Neuronal stem cell (in vitro differentiated cells): ENCODE data around the gene TNFRSF13B.

Source experiments
- DNase-seq: peaks from one replicate; pipeline ENCODE4 v3.0.0-alpha.2; 2013; ENCODE audit warnings: low spot score
- H2AFZ ChIP-seq: one replicate; pipeline ENCODE4 v1.6.1; 2013; ENCODE audit warnings: mild to moderate bottlenecking, low read length, inconsistent platforms
- H2AK5ac ChIP-seq: 2 replicates; pipeline ENCODE4 v1.6.1; 2013; ENCODE audit warnings: low read depth, mild to moderate bottlenecking, inconsistent platforms, low read length, moderate library complexity, mixed read lengths
- H2BK120ac ChIP-seq: 2 replicates; pipeline ENCODE4 v1.6.1; 2013; ENCODE audit warnings: low read depth, mild to moderate bottlenecking, inconsistent platforms, low read length, moderate library complexity, mixed read lengths
- H2BK12ac ChIP-seq: one replicate; pipeline ENCODE4 v1.6.1; 2013; ENCODE audit warnings: low read length, inconsistent platforms
- H2BK15ac ChIP-seq: 2 replicates; pipeline ENCODE4 v1.6.1; 2013; ENCODE audit warnings: mild to moderate bottlenecking, low read length, inconsistent platforms, mixed read lengths
- H2BK5ac ChIP-seq: one replicate; pipeline ENCODE4 v1.6.1; 2013; ENCODE audit warnings: inconsistent platforms, mild to moderate bottlenecking, low read length, moderate library complexity
- H3K14ac ChIP-seq: one replicate; pipeline ENCODE4 v1.6.1; 2013; ENCODE audit warnings: low read length, inconsistent platforms
- H3K18ac ChIP-seq: 2 replicates; pipeline ENCODE4 v1.6.1; 2013; ENCODE audit warnings: low read length, inconsistent platforms
- H3K23ac ChIP-seq: 2 replicates; pipeline ENCODE4 v1.6.1; 2013; ENCODE audit warnings: low read depth, mild to moderate bottlenecking, mixed read lengths, low read length, inconsistent platforms; ENCODE audit not compliant: poor library complexity
- H3K27ac ChIP-seq: replicated peaks from 3 replicates; pipeline ENCODE4 v1.5.1; 2013; ENCODE audit warnings: low read length, inconsistent platforms
- H3K27me3 ChIP-seq, 3 experiments: 2 replicates each; pipeline ENCODE4 v1.6.1; 2013; ENCODE audit warnings: low read length in 3 of 3, mild to moderate bottlenecking in 2 of 3, inconsistent platforms in 1 of 3, low read depth in 1 of 3, mixed read lengths in 1 of 3, moderate library complexity in 1 of 3; ENCODE audit not compliant: control insufficient read depth in 3 of 3, insufficient read depth in 3 of 3
- H3K36me3 ChIP-seq, 2 donors: replicated peaks in 1 of 2; 2 replicates each; pipeline ENCODE4 v1.6.1; 2013; ENCODE audit warnings: low read length in 2 of 2; ENCODE audit not compliant: control insufficient read depth in 2 of 2, insufficient read depth in 2 of 2
- H3K4ac ChIP-seq: 2 replicates; pipeline ENCODE4 v1.6.1; 2013; ENCODE audit warnings: inconsistent platforms, mild to moderate bottlenecking, low read length, moderate library complexity
- H3K4me1 ChIP-seq, 2 donors: 1 replicate in 1 of 2; 2 replicates in 1 of 2; pipeline ENCODE4 v1.6.1; 2013; ENCODE audit warnings: low read length in 2 of 2, low read depth in 1 of 2; ENCODE audit not compliant: control insufficient read depth in 2 of 2, insufficient read depth in 1 of 2
- H3K4me2 ChIP-seq: one replicate; pipeline ENCODE4 v1.6.1; 2013; ENCODE audit warnings: mild to moderate bottlenecking, low read length, inconsistent platforms; ENCODE audit not compliant: insufficient read depth, poor library complexity, severe bottlenecking
- H3K4me3 ChIP-seq, 2 donors: 2 replicates each; pipeline ENCODE4 v1.5.1; 2013; ENCODE audit warnings: low read length in 2 of 2, mild to moderate bottlenecking in 2 of 2, inconsistent platforms in 1 of 2, moderate library complexity in 1 of 2
- H3K79me1 ChIP-seq: one replicate; pipeline ENCODE4 v1.6.1; 2013; ENCODE audit warnings: low read depth, mild to moderate bottlenecking, inconsistent platforms, low read length, moderate library complexity
- H3K9ac ChIP-seq: one replicate; pipeline ENCODE4 v1.6.1; 2013; ENCODE audit warnings: mild to moderate bottlenecking, low read depth, low read length, inconsistent platforms; ENCODE audit not compliant: poor library complexity
- H3K9me3 ChIP-seq, 2 donors: replicated peaks in 1 of 2; 2 replicates each; pipeline versions ENCODE3 to v1.6.1; 2013; ENCODE audit warnings: low read length in 2 of 2, mild to moderate bottlenecking in 2 of 2, inconsistent platforms in 1 of 2, low read depth in 1 of 2, mixed read lengths in 1 of 2, moderate library complexity in 1 of 2; ENCODE audit not compliant: control insufficient read depth in 2 of 2, insufficient read depth in 1 of 2
- H4K8ac ChIP-seq: one replicate; pipeline ENCODE4 v1.6.1; 2013; ENCODE audit warnings: low read depth, mild to moderate bottlenecking, inconsistent platforms, low read length, moderate library complexity
- H4K91ac ChIP-seq: one replicate; pipeline ENCODE4 v1.6.1; 2013; ENCODE audit warnings: low read length, low read depth, mild to moderate bottlenecking, inconsistent platforms; ENCODE audit not compliant: poor library complexity
- WGBS, 2 donors: extraction: QIAGEN DNeasy Blood & Tissue Kit; methylation state at CpG; one replicate each; pipeline ENCODE4 v1.1.7; 2013; ENCODE audit warnings: missing lambda C conversion rate in 2 of 2, mixed read lengths in 1 of 2; ENCODE audit not compliant: insufficient read length in 2 of 2, insufficient replicate concordance in 1 of 2; ENCODE audit errors: extremely low coverage in 2 of 2; 5-methylcytosine and 5-hydroxymethylcytosine counted together

TNFRSF13B gene

GRCh38 chr17:16952401-16952800 is 19.5 kb downstream of the TNFRSF13B start:
- WGBS, 2 donors, result no CpG with 5 or more reads among the region's 8 CpGs
- Histone ChIP-seq H3K14ac (no peak overlapping the region), H2BK5ac (no peak overlapping the region), H4K8ac (no peak overlapping the region), H3K18ac (peak overlapping the region; percentile 59), H2AK5ac (peak overlapping the region; percentile 72), H3K4me3 (no peak overlapping the region), H3K27me3 (no peaks in the 10 kb centered on the region), H3K23ac (no peak overlapping the region), H3K9ac (no peak overlapping the region), H2BK15ac (no peak overlapping the region), H2AFZ (no peak overlapping the region), H3K4me1 (no peaks in the 10 kb centered on the region), H3K9me3 (peaks cover 0 to 12% of the 10 kb centered on the region in 2 donors), H3K4me2 (no peak overlapping the region), H4K91ac (no peak overlapping the region), H2BK120ac (no peak overlapping the region), H3K79me1 (peaks cover 2% of the 10 kb centered on the region), H2BK12ac (no peak overlapping the region), H3K27ac (no peak overlapping the region), H3K4ac (no peak overlapping the region), H3K36me3 (no peaks in the 10 kb centered on the region)
- no peak for DNase-seq

- Histone ChIP-seq H4K8ac (no peak overlapping the region), H3K4me2 (no peak overlapping the region), H3K4me3 (no peak overlapping the region), H3K79me1 (no peaks in the 10 kb centered on the region), H3K27me3 (peaks cover 0 to 2% (median 0%) of the 10 kb centered on the region in 3 experiments), H2BK12ac (no peak overlapping the region), H2AFZ (no peak overlapping the region), H2AK5ac (no peak overlapping the region), H3K4me1 (peaks cover 0 to 5% of the 10 kb centered on the region in 2 donors), H3K36me3 (no peaks in the 10 kb centered on the region), H3K18ac (no peak overlapping the region), H3K14ac (no peak overlapping the region), H2BK15ac (no peak overlapping the region), H2BK5ac (no peak overlapping the region), H4K91ac (no peak overlapping the region), H2BK120ac (no peak overlapping the region), H3K4ac (no peak overlapping the region), H3K27ac (no peak overlapping the region), H3K23ac (no peak overlapping the region), H3K9me3 (peaks cover 0 to 9% of the 10 kb centered on the region in 2 donors), H3K9ac (no peak overlapping the region)
- no CpG with 5 or more reads among the region's 5 CpGs for WGBS, 2 donors
- DNase-seq, result no peak
Measured at GRCh38 chr17:16950488-16950887, 21.4 kb downstream of the TNFRSF13B start.

GRCh38 chr17:16948587-16949376 is 23.1 kb downstream of the TNFRSF13B start:
- H3K4ac ChIP-seq, result no peak overlapping the region
- H3K4me2 ChIP-seq, result no peak overlapping the region
- H3K9me3 ChIP-seq, result peaks cover 0 to 8% of the 10 kb centered on the region in 2 donors
- H2BK120ac ChIP-seq, result no peak overlapping the region
- H4K8ac ChIP-seq, result no peak overlapping the region
- H3K79me1 ChIP-seq, result no peaks in the 10 kb centered on the region
- H3K18ac ChIP-seq, result no peak overlapping the region
- H3K23ac ChIP-seq, result no peak overlapping the region
- no peaks in the 10 kb centered on the region for H3K36me3 ChIP-seq
- H4K91ac ChIP-seq, result no peak overlapping the region
- H2BK15ac ChIP-seq, result no peak overlapping the region
- peaks cover 0 to 2% (median 0%) of the 10 kb centered on the region in 3 experiments for H3K27me3 ChIP-seq
- no peak overlapping the region for H2BK5ac ChIP-seq
- no peak overlapping the region for H3K14ac ChIP-seq
- H2BK12ac ChIP-seq, result no peak overlapping the region
- no CpG with 5 or more reads among the region's 6 CpGs for WGBS, 2 donors
- no peak for DNase-seq
- H2AFZ ChIP-seq, result no peak overlapping the region
- H3K27ac ChIP-seq, result no peak overlapping the region
- no peak overlapping the region for H3K4me3 ChIP-seq
- H3K4me1 ChIP-seq, result peaks cover 0 to 5% of the 10 kb centered on the region in 2 donors
- no peak overlapping the region for H2AK5ac ChIP-seq
- no peak overlapping the region for H3K9ac ChIP-seq

- Histone ChIP-seq H3K18ac (no peak overlapping the region), H3K14ac (no peak overlapping the region), H3K23ac (no peak overlapping the region), H3K36me3 (no peaks in the 10 kb centered on the region), H3K4me3 (no peak overlapping the region), H2BK5ac (no peak overlapping the region), H3K27me3 (peaks cover 0 to 2% (median 0%) of the 10 kb centered on the region in 3 experiments), H3K4me2 (no peak overlapping the region), H2BK12ac (no peak overlapping the region), H2AFZ (no peak overlapping the region), H3K9me3 (peaks cover 0 to 8% of the 10 kb centered on the region in 2 donors), H2BK120ac (no peak overlapping the region), H3K79me1 (no peaks in the 10 kb centered on the region), H3K27ac (no peak overlapping the region), H3K4ac (no peak overlapping the region), H3K4me1 (peaks cover 0 to 5% of the 10 kb centered on the region in 2 donors), H2AK5ac (no peak overlapping the region), H3K9ac (no peak overlapping the region), H2BK15ac (no peak overlapping the region), H4K91ac (no peak overlapping the region), H4K8ac (no peak overlapping the region)
- no peak for DNase-seq
- no CpG with 5 or more reads among the region's 3 CpGs for WGBS, 2 donors
Measured at GRCh38 chr17:16947470-16947869, 24.4 kb downstream of the TNFRSF13B start.
